Erythroblast (primary cell): Measurements from ENCODE around the gene RIC1.

Source experiments
- DNase-seq, 2 experiments: peaks; one replicate each; lab custom pipeline; 2025; lab: John Stamatoyannopoulos, UW
- GATA1 ChIP-seq: IDR thresholded peaks from 2 replicates; pipeline ENCODE4 v1.6.1; 2011; ENCODE audit warnings: low read depth, mild to moderate bottlenecking, control low read depth, low read length, moderate library complexity
- POLR2A ChIP-seq: IDR thresholded peaks from 2 replicates; pipeline ENCODE4 v1.6.1; 2011; ENCODE audit warnings: mild to moderate bottlenecking, low read length

The RIC1 gene

GRCh38 chr9:5610491-5610890, 18.4 kb upstream of the RIC1 start:
- no peak for TF ChIP-seq GATA1
- no peak for DNase-seq

- TF ChIP-seq GATA1: no peak
- no peak for TF ChIP-seq POLR2A
- DNase-seq: no peak
These were observed 17.4 kb upstream of the RIC1 start for GRCh38 chr9:5611321-5612184.

- DNase-seq: no peak
These were observed 16.7 kb upstream of the RIC1 start for GRCh38 chr9:5612185-5612530.

GRCh38 chr9:5614192-5614591, 14.7 kb upstream of the RIC1 start:
- TF ChIP-seq POLR2A (no peak), GATA1 (no peak)
- no peak for DNase-seq

More at GRCh38 chr9:5612185-5612530, 16.7 kb upstream of the RIC1 start:
- TF ChIP-seq POLR2A (no peak), GATA1 (no peak)

GRCh38 chr9:5614985-5615384, 13.9 kb upstream of the RIC1 start:
- DNase-seq: no peak
- TF ChIP-seq POLR2A (no peak), GATA1 (no peak)

- no peak for DNase-seq
- TF ChIP-seq POLR2A: no peak
- TF ChIP-seq GATA1: no peak
These were observed 11.2 kb upstream of the RIC1 start for GRCh38 chr9:5617749-5618148.

- TF ChIP-seq GATA1 (no peak), POLR2A (no peak)
- DNase-seq: no peak
These were observed 8.4 kb upstream of the RIC1 start for GRCh38 chr9:5620494-5620893.

- no peak for DNase-seq
- TF ChIP-seq GATA1: no peak
- TF ChIP-seq POLR2A: no peak
These were observed 7.6 kb upstream of the RIC1 start for GRCh38 chr9:5621327-5621726.

GRCh38 chr9:5622016-5622415, 6.9 kb upstream of the RIC1 start:
- DNase-seq: no peak
- TF ChIP-seq POLR2A: no peak
- no peak for TF ChIP-seq GATA1

GRCh38 chr9:5624655-5625054, 4.3 kb upstream of the RIC1 start:
- DNase-seq: no peak
- TF ChIP-seq POLR2A: no peak
- no peak for TF ChIP-seq GATA1

- TF ChIP-seq POLR2A (peak; percentile 55), GATA1 (no peak)
- peak; percentile 83 to 87 for DNase-seq
These were observed 1.9 kb upstream of the RIC1 start for GRCh38 chr9:5626727-5627634.

GRCh38 chr9:5627686-5628085, 1.2 kb upstream of the RIC1 start:
- TF ChIP-seq POLR2A: peak; percentile 10
- peak in 1 of 2 experiments; percentile 56 for DNase-seq

GRCh38 chr9:5628183-5628529, 751 bp upstream of the RIC1 start:
- no peak for DNase-seq
- TF ChIP-seq POLR2A (no peak), GATA1 (no peak)
